AG04450 (cell line): Measurements from ENCODE around the gene AZU1. TPM values are rescaled to one million over a fixed set of nuclear protein-coding genes. Genes with fewer than 3 reads are reported as not detected.
A peak's percentile ranks its signal among the peaks of the same experiment; 100 is the strongest.
"Not testable (repeated sequence)": the region's sequence is repeated elsewhere in the genome, so short reads cannot be mapped to it uniquely, and the experiment has no call there.

Experiments used
- CTCF ChIA-PET: fragments of 300-600, 350-600 bp; formaldehyde crosslinking; extraction: SDS; loops from one replicate; lab custom pipeline; 2022; ENCODE audit warnings: antibody characterized with exemption, inconsistent platforms; lab: Charles Lee
- POLR2A ChIA-PET: fragments of 350-600 bp; formaldehyde crosslinking; extraction: SDS; loops from one replicate; lab custom pipeline; 2021; ENCODE audit warnings: antibody characterized with exemption, inconsistent platforms; lab: Yijun Ruan, JAX
- DNase-seq: peaks from one replicate; pipeline ENCODE4 v3.0.0-alpha.2; 2011; ENCODE audit warnings: low read depth, low spot score
- H3K27ac ChIP-seq: one replicate; pipeline ENCODE4 v1.5.1; 2012; ENCODE audit warnings: low read depth, low read length, control low read depth
- H3K27me3 ChIP-seq: one replicate; pipeline ENCODE4 v1.6.0; 2012; ENCODE audit warnings: low read length; ENCODE audit not compliant: control insufficient read depth, insufficient read depth
- H3K4me3 ChIP-seq: 2 replicates; pipeline ENCODE4 v1.5.1; 2011; ENCODE audit warnings: mild to moderate bottlenecking, low read depth, low read length, control low read depth
- H3K9me3 ChIP-seq: 2 replicates; pipeline ENCODE4 v1.5.1; 2012; ENCODE audit warnings: low read length; ENCODE audit not compliant: control insufficient read depth, insufficient read depth
- CTCF ChIP-seq: IDR thresholded peaks from 2 replicates; pipeline ENCODE4 v1.5.1; 2011; ENCODE audit warnings: low read depth, low read length, control low read depth, inconsistent platforms
- polyA plus RNA-seq: library from polyadenylated mRNA; depleted of rRNA; stranded (reverse); fragments of >200 nt; gene quantifications from 2 replicates; pipeline ENCODE4 v1.2.3, GENCODE V29; 2011

AZU1 gene
- polyA plus RNA-seq, 1 experiment, result 0.04 TPM

- no peak for TF ChIP-seq CTCF
- POLR2A ChIA-PET, result interaction anchor here (1.2 kb wide), 1 partner anchor 144 kb away, joined by 4 read pairs; the partner anchor contains the start of gene WDR18
- peaks cover 26% of the 10 kb centered on the region for H3K27me3 ChIP-seq
- CTCF ChIA-PET, result interaction anchor here (1.0 kb wide), 1 partner anchor 73 kb away, joined by 3 read pairs; no protein-coding TSS in a partner anchor
- no peaks in the 10 kb centered on the region; the same call in 1 of the 2 replicates for H3K9me3 ChIP-seq
- H3K27ac ChIP-seq, result no peak within 1 kb of the TSS
- no peak within 1 kb of the TSS for H3K4me3 ChIP-seq
- DNase-seq, result no peak
Measured at GRCh38 chr19:840519-841206, 13.0 kb downstream of the AZU1 start, which contains the start of gene PRTN3. Gene PRTN3, plus strand, starts transcription at chr19:840999. Its CDS starts 10 bp downstream, at chr19:841009.

- H3K4me3 ChIP-seq, POLR2A ChIA-PET, H3K27ac ChIP-seq, DNase-seq, H3K9me3 ChIP-seq: not testable (repeated sequence)
- peaks cover 20% of the 10 kb centered on the region for H3K27me3 ChIP-seq
- CTCF ChIA-PET, result interaction anchor here (0.6 kb wide), 1 partner anchor 158 kb away, joined by 7 read pairs; the partner anchor contains the start of gene GRIN3B
Measured at GRCh38 chr19:842802-843179, 15.2 kb downstream of the AZU1 start.

- Histone ChIP-seq H3K4me3 (no peak overlapping the region), H3K9me3 (no peaks in the 10 kb centered on the region; the same call in 1 of the 2 replicates), H3K27me3 (peaks cover 22% of the 10 kb centered on the region), H3K27ac (no peak overlapping the region)
- peak; percentile 5; the same call in 1 of the 2 replicates for TF ChIP-seq CTCF
- ChIA-PET POLR2A (no interaction called here), CTCF (interaction anchor here (0.6 kb wide), 1 partner anchor 157 kb away, joined by 7 read pairs; the partner anchor contains the start of gene GRIN3B)
- no peak for DNase-seq
Measured at GRCh38 chr19:843180-843835, 15.7 kb downstream of the AZU1 start.

GRCh38 chr19:843836-844545 lies 16.4 kb downstream of the AZU1 start:
- no peaks in the 10 kb centered on the region; the same call in 1 of the 2 replicates for H3K9me3 ChIP-seq
- H3K27me3 ChIP-seq, result peaks cover 26% of the 10 kb centered on the region
- H3K27ac ChIP-seq, result no peak overlapping the region
- no peak overlapping the region for H3K4me3 ChIP-seq
- ChIA-PET POLR2A (interaction anchor here (0.6 kb wide), 2 partner anchors 33 to 40 kb away, joined by 3 read pairs; no protein-coding TSS in a partner anchor), CTCF (no interaction called here)
- no peak for DNase-seq
- no peak for TF ChIP-seq CTCF

GRCh38 chr19:844546-844971 lies 16.9 kb downstream of the AZU1 start:
- TF ChIP-seq CTCF, result no peak
- Histone ChIP-seq H3K4me3 (no peak overlapping the region), H3K27me3 (peaks cover 26% of the 10 kb centered on the region), H3K9me3 (no peaks in the 10 kb centered on the region; the same call in 1 of the 2 replicates), H3K27ac (no peak overlapping the region)
- DNase-seq, result no peak
- ChIA-PET CTCF (no interaction called here), POLR2A (interaction anchor here (0.6 to 0.7 kb wide), 3 partner anchors 32 to 51 kb away, joined by 3 read pairs; no protein-coding TSS in a partner anchor)
